ENCODE results near the gene ANKRD60.

DNA sequence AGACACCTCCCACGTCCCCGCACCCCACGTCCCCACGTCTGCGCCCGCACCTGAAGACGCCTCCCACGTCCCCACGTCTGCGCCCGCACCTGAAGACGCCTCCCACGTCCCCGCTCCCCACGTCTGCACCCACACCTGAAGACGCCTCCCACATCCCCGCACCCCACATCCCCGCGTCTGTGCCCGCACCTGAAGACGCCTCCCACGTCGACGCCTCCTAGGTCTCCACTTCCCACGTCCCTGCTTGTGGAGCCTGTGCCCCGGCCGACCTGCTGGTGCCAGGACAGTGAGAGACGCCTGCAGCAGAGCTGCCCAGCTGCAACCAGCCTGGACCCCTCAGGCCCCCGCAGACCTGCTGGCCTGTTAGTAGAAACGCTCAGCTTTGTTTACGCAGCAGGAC, 22.6 kb downstream of the ANKRD60 start:
- TF ChIP-seq, protein P1, sequence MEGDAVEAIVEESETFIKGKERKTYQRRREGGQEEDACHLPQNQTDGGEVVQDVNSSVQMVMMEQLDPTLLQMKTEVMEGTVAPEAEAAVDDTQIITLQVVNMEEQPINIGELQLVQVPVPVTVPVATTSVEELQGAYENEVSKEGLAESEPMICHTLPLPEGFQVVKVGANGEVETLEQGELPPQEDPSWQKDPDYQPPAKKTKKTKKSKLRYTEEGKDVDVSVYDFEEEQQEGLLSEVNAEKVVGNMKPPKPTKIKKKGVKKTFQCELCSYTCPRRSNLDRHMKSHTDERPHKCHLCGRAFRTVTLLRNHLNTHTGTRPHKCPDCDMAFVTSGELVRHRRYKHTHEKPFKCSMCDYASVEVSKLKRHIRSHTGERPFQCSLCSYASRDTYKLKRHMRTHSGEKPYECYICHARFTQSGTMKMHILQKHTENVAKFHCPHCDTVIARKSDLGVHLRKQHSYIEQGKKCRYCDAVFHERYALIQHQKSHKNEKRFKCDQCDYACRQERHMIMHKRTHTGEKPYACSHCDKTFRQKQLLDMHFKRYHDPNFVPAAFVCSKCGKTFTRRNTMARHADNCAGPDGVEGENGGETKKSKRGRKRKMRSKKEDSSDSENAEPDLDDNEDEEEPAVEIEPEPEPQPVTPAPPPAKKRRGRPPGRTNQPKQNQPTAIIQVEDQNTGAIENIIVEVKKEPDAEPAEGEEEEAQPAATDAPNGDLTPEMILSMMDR (conservative IDR thresholded peaks at IDR 0.05; ENCODE audit: low read depth, low read length): no peak
- TF ChIP-seq MXI1 (IDR thresholded peaks at IDR 0.05; ENCODE audit: borderline replicate concordance, low read depth, low read length) (no peak), SMC3 (IDR thresholded peaks at IDR 0.05; ENCODE audit: low read depth, low read length) (no peak), RAD21 (IDR thresholded peaks at IDR 0.05; ENCODE audit: low read length) (no peak)

Data from IMR-90 (cell line).